GM12872 (cell line): ENCODE measurements around the gene PI4KB.

Experiments used
- CTCF ChIP-seq: IDR thresholded peaks from 3 replicates; pipeline ENCODE4 v1.5.1; 2011; ENCODE audit warnings: low read depth, mild to moderate bottlenecking, low read length, moderate library complexity; ENCODE audit not compliant: insufficient read depth

The PI4KB gene

GRCh38 chr1:151368393-151369301 lies 41.4 kb upstream of the PI4KB start:
- TF ChIP-seq CTCF = no peak

- no peak for TF ChIP-seq CTCF
Measured at GRCh38 chr1:151367658-151368392, 40.6 kb upstream of the PI4KB start.

- TF ChIP-seq CTCF = peak; percentile 34; the same call in 1 of the 3 replicates
Measured at GRCh38 chr1:151364996-151365395, 37.8 kb upstream of the PI4KB start.

DNA sequence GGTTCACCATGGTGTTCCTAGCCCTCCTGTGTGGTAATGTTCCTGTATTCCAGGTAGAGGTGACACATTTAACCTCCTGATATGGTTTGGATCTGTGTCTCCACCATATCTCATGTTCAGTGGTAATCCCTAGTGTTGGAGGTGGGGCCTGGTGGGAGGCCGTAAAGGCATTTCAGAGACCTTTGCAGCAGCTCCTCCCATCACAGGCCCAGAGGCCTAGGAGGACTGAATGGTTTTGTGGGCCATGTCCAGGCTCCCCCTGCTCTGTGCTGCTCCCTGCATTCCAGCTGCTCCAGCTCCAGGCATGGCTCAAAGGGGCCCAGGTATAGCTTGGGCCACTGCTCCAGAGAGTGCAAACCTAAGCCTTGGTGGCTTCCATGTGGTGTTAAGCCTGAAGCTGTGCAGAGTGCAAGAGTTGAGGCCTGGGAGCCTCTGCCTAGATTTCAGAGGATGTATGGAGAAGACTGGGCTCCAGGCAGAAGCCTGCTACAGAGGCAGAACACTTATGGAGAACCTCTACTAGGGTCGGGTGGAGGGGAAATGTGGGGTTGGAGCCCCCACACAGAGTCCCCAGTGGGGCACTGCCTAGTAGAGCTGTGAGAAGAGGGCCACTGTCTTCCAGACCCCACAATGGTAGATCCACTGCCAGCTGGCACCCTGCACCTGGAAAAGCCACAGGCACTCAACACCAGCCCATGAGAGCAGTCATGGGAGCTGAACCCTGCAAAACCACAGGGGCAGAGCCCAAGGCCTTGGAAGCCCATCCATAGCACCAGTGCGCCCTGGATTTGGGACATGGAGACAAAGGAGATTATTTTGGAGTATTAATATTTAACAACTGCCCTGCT lies 35.3 kb upstream of the PI4KB start:
- no peak for TF ChIP-seq CTCF

- TF ChIP-seq CTCF = no peak
Measured at GRCh38 chr1:151361883-151362282, 34.7 kb upstream of the PI4KB start.

GRCh38 chr1:151356696-151357095 lies 29.5 kb upstream of the PI4KB start:
- no peak for TF ChIP-seq CTCF

DNA sequence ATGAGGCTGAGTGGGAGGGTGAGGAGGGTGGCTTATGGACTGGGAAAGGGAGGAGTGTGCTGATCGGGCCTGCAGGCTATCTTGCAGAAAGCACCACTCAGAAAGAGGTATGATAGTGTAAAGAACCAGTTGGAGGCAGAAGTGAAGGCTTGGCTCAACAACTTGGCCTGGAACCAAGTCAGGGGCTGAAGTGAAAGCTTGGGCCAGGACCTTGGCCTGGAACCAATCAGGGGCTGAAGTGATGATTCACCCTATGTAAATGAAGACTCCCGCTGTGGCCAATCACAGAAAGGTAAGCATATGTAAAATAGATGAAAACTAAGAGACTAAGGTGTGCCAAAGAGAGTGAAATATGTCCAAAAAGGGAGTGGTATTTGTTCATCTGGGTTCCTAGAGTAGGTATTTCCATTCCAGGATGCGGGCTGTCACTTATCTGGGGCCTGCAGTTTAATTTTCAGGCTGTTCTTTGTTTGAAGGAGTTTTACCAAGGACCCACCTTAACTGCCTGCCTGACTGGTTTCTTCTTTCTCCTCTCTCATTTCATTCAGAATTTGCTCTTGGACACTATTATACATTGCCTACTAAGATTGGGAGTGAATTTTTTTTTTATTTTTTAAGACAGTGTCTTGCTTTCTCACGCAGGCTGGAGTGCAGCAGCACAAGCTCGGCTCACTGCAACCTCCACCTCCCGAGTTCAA lies 25.0 kb upstream of the PI4KB start:
- TF ChIP-seq CTCF = no peak
